OCI-LY1 (cell line): Measurements from ENCODE around the gene IMMT.

Experiments
- EZH2 ChIP-seq: fragments of 200-600 bp; sonication (generic), shearing (Covaris generic); IDR thresholded peaks from 2 replicates; pipeline ENCODE4 v1.8.0; 2017; ENCODE audit warnings: borderline replicate concordance, mixed run types, mild to moderate bottlenecking, antibody characterized with exemption, low read length, moderate library complexity, mixed read lengths
- TF ChIP-seq, protein P1 (sequence below): fragments of 200-600 bp; sonication (generic), shearing (Covaris generic); IDR thresholded peaks from 2 replicates; pipeline ENCODE4 v1.5.1; 2017; ENCODE audit warnings: mild to moderate bottlenecking, antibody characterized with exemption, low read length, moderate library complexity, mixed read lengths

DNA sequence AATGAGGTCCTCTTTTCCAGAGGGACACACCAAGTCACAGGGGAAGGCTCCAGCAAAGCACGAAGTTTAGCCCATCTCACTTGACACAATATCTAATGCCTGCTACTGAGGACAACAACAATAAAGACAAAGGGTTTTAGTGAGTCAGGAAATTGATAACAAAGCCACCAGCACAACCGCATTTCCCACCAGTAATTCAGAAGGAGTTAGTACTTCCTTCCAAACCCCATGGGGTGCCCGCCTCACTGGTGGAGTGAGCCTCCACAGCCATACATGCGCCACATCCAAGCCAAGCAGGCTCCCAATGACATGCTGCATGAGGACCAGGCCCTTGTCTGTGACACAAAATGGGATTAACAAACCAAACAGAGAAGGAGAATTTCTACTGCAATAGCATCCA lies 44.1 kb upstream of the IMMT start:
- TF ChIP-seq, protein P1, sequence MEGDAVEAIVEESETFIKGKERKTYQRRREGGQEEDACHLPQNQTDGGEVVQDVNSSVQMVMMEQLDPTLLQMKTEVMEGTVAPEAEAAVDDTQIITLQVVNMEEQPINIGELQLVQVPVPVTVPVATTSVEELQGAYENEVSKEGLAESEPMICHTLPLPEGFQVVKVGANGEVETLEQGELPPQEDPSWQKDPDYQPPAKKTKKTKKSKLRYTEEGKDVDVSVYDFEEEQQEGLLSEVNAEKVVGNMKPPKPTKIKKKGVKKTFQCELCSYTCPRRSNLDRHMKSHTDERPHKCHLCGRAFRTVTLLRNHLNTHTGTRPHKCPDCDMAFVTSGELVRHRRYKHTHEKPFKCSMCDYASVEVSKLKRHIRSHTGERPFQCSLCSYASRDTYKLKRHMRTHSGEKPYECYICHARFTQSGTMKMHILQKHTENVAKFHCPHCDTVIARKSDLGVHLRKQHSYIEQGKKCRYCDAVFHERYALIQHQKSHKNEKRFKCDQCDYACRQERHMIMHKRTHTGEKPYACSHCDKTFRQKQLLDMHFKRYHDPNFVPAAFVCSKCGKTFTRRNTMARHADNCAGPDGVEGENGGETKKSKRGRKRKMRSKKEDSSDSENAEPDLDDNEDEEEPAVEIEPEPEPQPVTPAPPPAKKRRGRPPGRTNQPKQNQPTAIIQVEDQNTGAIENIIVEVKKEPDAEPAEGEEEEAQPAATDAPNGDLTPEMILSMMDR: no peak
- TF ChIP-seq EZH2: no peak
